ENCODE data around the gene C17orf107.
A peak's percentile ranks its signal among the peaks of the same experiment; 100 is the strongest.

C17orf107 gene

GRCh38 chr17:4934173-4934979 is 35.0 kb downstream of the C17orf107 start:
- Histone ChIP-seq H3K4me2 (ENCODE audit: low read length) (no peak overlapping the region), H4K12ac (ENCODE audit: low read depth, low read length) (peak overlapping the region; percentile 32), H4K91ac (ENCODE audit: low read depth, low read length) (peak overlapping the region; percentile 8), H3K79me2 (ENCODE audit: control insufficient read depth, insufficient read depth, low read length, poor library complexity) (peaks cover 8% of the 10 kb centered on the region), H2AFZ (ENCODE audit: insufficient read depth, low read length, poor library complexity) (no peak overlapping the region), H3K79me1 (ENCODE audit: low read length) (peaks cover 3% of the 10 kb centered on the region), H2BK12ac (ENCODE audit: low read length) (peak overlapping the region; percentile 20), H2BK120ac (ENCODE audit: insufficient read depth, low read length, poor library complexity) (no peak overlapping the region), H3K23ac (ENCODE audit: low read length) (no peak overlapping the region), H3K9ac (ENCODE audit: low read length) (no peak overlapping the region), H3K27me3 (ENCODE audit: insufficient read depth, low read length) (no peaks in the 10 kb centered on the region), H3K18ac (ENCODE audit: low read length) (peak overlapping the region; percentile 47), H3K4me1 (ENCODE audit: control insufficient read depth in 1 of 2, insufficient read depth in 2 of 2, low read length in 2 of 2) (peaks cover 8% of the 10 kb centered on the region in 2 experiments), H3K36me3 (ENCODE audit: control insufficient read depth in 1 of 2, insufficient read depth in 2 of 2, low read length in 2 of 2) (peaks cover 24 to 29% of the 10 kb centered on the region in 2 experiments), H3K14ac (ENCODE audit: low read length) (no peak overlapping the region), H3K9me3 (ENCODE audit: insufficient read depth, low read depth, low read length) (no peaks in the 10 kb centered on the region), H3K27ac (ENCODE audit: low read depth, low read length) (no peak overlapping the region), H3K4ac (ENCODE audit: low read depth, low read length) (no peak overlapping the region), H2BK5ac (ENCODE audit: low read depth, low read length, poor library complexity) (no peak overlapping the region), H4K8ac (ENCODE audit: low read depth, low read length) (peak overlapping the region; percentile 67), H2AK5ac (ENCODE audit: low read length) (peak overlapping the region; percentile 15), H3K4me3 (ENCODE audit: low read depth, low read length) (no peak overlapping the region)
- DNase-seq = peak in 1 of 2 donors; percentile 50
- no CpG with 5 or more reads among the region's 14 CpGs for WGBS (ENCODE audit: extremely low coverage, insufficient coverage, insufficient read length)

DNA sequence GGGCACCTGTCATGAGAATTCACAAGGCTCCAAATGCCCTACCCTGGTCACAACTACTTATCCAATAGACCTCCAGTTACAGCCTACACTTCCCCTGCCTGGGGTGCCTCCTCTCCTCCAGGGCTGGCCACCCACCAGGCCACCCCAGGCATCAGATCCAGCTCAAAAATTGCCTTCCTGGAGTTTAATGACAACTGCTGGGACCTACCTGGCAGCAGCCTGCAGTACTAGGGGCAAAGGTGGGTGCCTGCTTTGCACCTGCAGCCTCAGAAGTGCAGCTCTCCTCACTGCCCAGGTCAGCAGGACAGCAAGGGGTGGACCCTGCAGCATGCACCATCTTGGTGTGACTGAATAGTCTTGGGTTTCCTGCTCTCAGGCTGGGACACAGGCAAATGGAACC is 36.3 kb downstream of the C17orf107 start:
- no peak overlapping the region for H3K18ac ChIP-seq (ENCODE audit: low read length)
- H4K8ac ChIP-seq (ENCODE audit: low read depth, low read length) = no peak overlapping the region
- H3K9ac ChIP-seq (ENCODE audit: low read length) = no peak overlapping the region
- no peak overlapping the region for H3K4me2 ChIP-seq (ENCODE audit: low read length)
- H2AK5ac ChIP-seq (ENCODE audit: low read length) = no peak overlapping the region
- peaks cover 24 to 29% of the 10 kb centered on the region in 2 experiments for H3K36me3 ChIP-seq (ENCODE audit: control insufficient read depth in 1 of 2, insufficient read depth in 2 of 2, low read length in 2 of 2)
- H3K23ac ChIP-seq (ENCODE audit: low read length) = no peak overlapping the region
- H2BK120ac ChIP-seq (ENCODE audit: insufficient read depth, low read length, poor library complexity) = no peak overlapping the region
- no peak overlapping the region for H2BK5ac ChIP-seq (ENCODE audit: low read depth, low read length, poor library complexity)
- H2BK12ac ChIP-seq (ENCODE audit: low read length) = no peak overlapping the region
- no peak overlapping the region for H3K4ac ChIP-seq (ENCODE audit: low read depth, low read length)
- no peaks in the 10 kb centered on the region for H3K9me3 ChIP-seq (ENCODE audit: insufficient read depth, low read depth, low read length)
- peaks cover 12% of the 10 kb centered on the region for H3K79me1 ChIP-seq (ENCODE audit: low read length)
- no peak overlapping the region for H2AFZ ChIP-seq (ENCODE audit: insufficient read depth, low read length, poor library complexity)
- no peak for DNase-seq
- H3K27me3 ChIP-seq (ENCODE audit: insufficient read depth, low read length) = no peaks in the 10 kb centered on the region
- no peak overlapping the region for H3K4me3 ChIP-seq (ENCODE audit: low read depth, low read length)
- no peak overlapping the region for H3K14ac ChIP-seq (ENCODE audit: low read length)
- H3K27ac ChIP-seq (ENCODE audit: low read depth, low read length) = no peak overlapping the region
- no peak overlapping the region for H4K12ac ChIP-seq (ENCODE audit: low read depth, low read length)
- peaks cover 8% of the 10 kb centered on the region in 2 experiments for H3K4me1 ChIP-seq (ENCODE audit: control insufficient read depth in 1 of 2, insufficient read depth in 2 of 2, low read length in 2 of 2)
- H3K79me2 ChIP-seq (ENCODE audit: control insufficient read depth, insufficient read depth, low read length, poor library complexity) = peaks cover 14% of the 10 kb centered on the region
- H4K91ac ChIP-seq (ENCODE audit: low read depth, low read length) = no peak overlapping the region

- Histone ChIP-seq H2BK5ac (ENCODE audit: low read depth, low read length, poor library complexity) (no peak overlapping the region), H3K79me2 (ENCODE audit: control insufficient read depth, insufficient read depth, low read length, poor library complexity) (peaks cover 18% of the 10 kb centered on the region), H3K14ac (ENCODE audit: low read length) (no peak overlapping the region), H2BK12ac (ENCODE audit: low read length) (no peak overlapping the region), H4K12ac (ENCODE audit: low read depth, low read length) (no peak overlapping the region), H3K23ac (ENCODE audit: low read length) (no peak overlapping the region), H3K4me3 (ENCODE audit: low read depth, low read length) (no peak overlapping the region), H4K8ac (ENCODE audit: low read depth, low read length) (no peak overlapping the region), H3K27ac (ENCODE audit: low read depth, low read length) (no peak overlapping the region), H3K4ac (ENCODE audit: low read depth, low read length) (no peak overlapping the region), H3K9ac (ENCODE audit: low read length) (no peak overlapping the region), H2AFZ (ENCODE audit: insufficient read depth, low read length, poor library complexity) (no peak overlapping the region), H3K79me1 (ENCODE audit: low read length) (peaks cover 15% of the 10 kb centered on the region), H4K91ac (ENCODE audit: low read depth, low read length) (no peak overlapping the region), H3K36me3 (ENCODE audit: control insufficient read depth in 1 of 2, insufficient read depth in 2 of 2, low read length in 2 of 2) (peaks cover 24 to 26% of the 10 kb centered on the region in 2 experiments), H3K9me3 (ENCODE audit: insufficient read depth, low read depth, low read length) (no peaks in the 10 kb centered on the region), H2BK120ac (ENCODE audit: insufficient read depth, low read length, poor library complexity) (no peak overlapping the region), H3K4me2 (ENCODE audit: low read length) (no peak overlapping the region), H3K27me3 (ENCODE audit: insufficient read depth, low read length) (no peaks in the 10 kb centered on the region), H3K4me1 (ENCODE audit: control insufficient read depth in 1 of 2, insufficient read depth in 2 of 2, low read length in 2 of 2) (peaks cover 8 to 10% of the 10 kb centered on the region in 2 experiments), H3K18ac (ENCODE audit: low read length) (no peak overlapping the region), H2AK5ac (ENCODE audit: low read length) (no peak overlapping the region)
- WGBS (ENCODE audit: extremely low coverage, insufficient coverage, insufficient read length) = no CpG with 5 or more reads among the region's 3 CpGs
- no peak for DNase-seq
Measured at GRCh38 chr17:4936436-4936835, 37.1 kb downstream of the C17orf107 start.

GRCh38 chr17:4937553-4937952 is 38.2 kb downstream of the C17orf107 start:
- H4K8ac ChIP-seq (ENCODE audit: low read depth, low read length) = no peak overlapping the region
- no peak overlapping the region for H3K4ac ChIP-seq (ENCODE audit: low read depth, low read length)
- no peak overlapping the region for H3K27ac ChIP-seq (ENCODE audit: low read depth, low read length)
- H3K4me3 ChIP-seq (ENCODE audit: low read depth, low read length) = no peak overlapping the region
- no peak overlapping the region for H4K12ac ChIP-seq (ENCODE audit: low read depth, low read length)
- peaks cover 8 to 10% of the 10 kb centered on the region in 2 experiments for H3K4me1 ChIP-seq (ENCODE audit: control insufficient read depth in 1 of 2, insufficient read depth in 2 of 2, low read length in 2 of 2)
- no peak overlapping the region for H2BK120ac ChIP-seq (ENCODE audit: insufficient read depth, low read length, poor library complexity)
- no CpG with 5 or more reads among the region's 16 CpGs for WGBS (ENCODE audit: extremely low coverage, insufficient coverage, insufficient read length)
- peaks cover 18% of the 10 kb centered on the region for H3K79me2 ChIP-seq (ENCODE audit: control insufficient read depth, insufficient read depth, low read length, poor library complexity)
- H3K23ac ChIP-seq (ENCODE audit: low read length) = no peak overlapping the region
- no peak overlapping the region for H2AFZ ChIP-seq (ENCODE audit: insufficient read depth, low read length, poor library complexity)
- H3K14ac ChIP-seq (ENCODE audit: low read length) = no peak overlapping the region
- peaks cover 15% of the 10 kb centered on the region for H3K79me1 ChIP-seq (ENCODE audit: low read length)
- H3K27me3 ChIP-seq (ENCODE audit: insufficient read depth, low read length) = no peaks in the 10 kb centered on the region
- H3K36me3 ChIP-seq (ENCODE audit: control insufficient read depth in 1 of 2, insufficient read depth in 2 of 2, low read length in 2 of 2) = peaks cover 30 to 32% of the 10 kb centered on the region in 2 experiments
- no peak overlapping the region for H2BK5ac ChIP-seq (ENCODE audit: low read depth, low read length, poor library complexity)
- H4K91ac ChIP-seq (ENCODE audit: low read depth, low read length) = no peak overlapping the region
- no peak overlapping the region for H2BK12ac ChIP-seq (ENCODE audit: low read length)
- no peak overlapping the region for H2AK5ac ChIP-seq (ENCODE audit: low read length)
- no peak overlapping the region for H3K18ac ChIP-seq (ENCODE audit: low read length)
- no peak overlapping the region for H3K4me2 ChIP-seq (ENCODE audit: low read length)
- H3K9me3 ChIP-seq (ENCODE audit: insufficient read depth, low read depth, low read length) = no peaks in the 10 kb centered on the region
- H3K9ac ChIP-seq (ENCODE audit: low read length) = no peak overlapping the region
- DNase-seq = no peak

Data from trophoblast cell (in vitro differentiated cells and primary cell).